Medulla oblongata (tissue), 1 donor: ENCODE measurements around the gene SERBP1.
"Not testable (repeated sequence)": the region's sequence is repeated elsewhere in the genome, so short reads cannot be mapped to it uniquely, and the experiment has no call there.

ENCODE experiments used
- DNase-seq: peaks from one replicate; pipeline ENCODE4 v3.0.0-alpha.2; 2015; ENCODE audit errors: extremely low spot score

Gene SERBP1

DNA sequence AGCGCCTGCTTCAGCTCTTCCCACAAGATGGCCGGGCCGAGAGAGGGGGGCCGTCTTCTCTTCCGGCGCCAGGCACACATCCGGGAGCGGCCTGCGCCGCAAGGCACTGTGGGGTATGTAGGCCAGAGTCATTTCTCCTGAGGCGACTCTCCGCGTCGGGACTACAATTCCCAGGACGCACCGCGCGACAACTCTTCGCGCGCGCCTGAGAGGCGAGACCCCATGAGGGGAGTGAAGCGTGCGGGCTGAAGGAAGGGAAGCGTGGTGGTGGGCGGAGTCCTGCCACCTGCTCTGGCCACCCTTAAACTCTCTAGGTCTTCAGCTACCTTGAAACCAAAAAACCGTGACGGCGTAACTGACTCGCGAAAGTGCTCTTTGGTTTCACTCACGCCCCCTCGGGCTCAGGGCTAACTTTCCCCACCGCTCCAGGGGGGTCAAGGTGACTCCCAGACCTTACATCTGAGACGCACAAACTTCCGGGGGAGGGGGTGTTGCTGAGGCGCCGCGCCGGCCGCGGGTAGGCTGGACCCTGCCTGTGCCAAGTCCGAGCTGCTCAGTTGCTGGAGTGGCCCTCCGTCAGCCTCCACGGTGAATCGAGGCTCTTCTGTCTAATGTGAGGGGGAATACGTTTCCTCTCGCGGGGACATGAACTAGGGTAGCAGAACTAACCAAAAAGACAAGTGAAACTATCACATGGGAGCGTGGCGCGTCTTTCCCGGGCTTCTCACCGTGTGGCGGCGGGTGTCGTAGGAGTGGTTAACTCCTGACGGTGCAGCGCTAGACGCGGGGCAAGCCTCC lies at the start of gene SERBP1:
Gene SERBP1 (minus strand): TSS at position 45 of the 798 bp plus-strand sequence. CDS start 102 bp downstream, outside the sequence.
- peak; percentile 98 for DNase-seq

DNA sequence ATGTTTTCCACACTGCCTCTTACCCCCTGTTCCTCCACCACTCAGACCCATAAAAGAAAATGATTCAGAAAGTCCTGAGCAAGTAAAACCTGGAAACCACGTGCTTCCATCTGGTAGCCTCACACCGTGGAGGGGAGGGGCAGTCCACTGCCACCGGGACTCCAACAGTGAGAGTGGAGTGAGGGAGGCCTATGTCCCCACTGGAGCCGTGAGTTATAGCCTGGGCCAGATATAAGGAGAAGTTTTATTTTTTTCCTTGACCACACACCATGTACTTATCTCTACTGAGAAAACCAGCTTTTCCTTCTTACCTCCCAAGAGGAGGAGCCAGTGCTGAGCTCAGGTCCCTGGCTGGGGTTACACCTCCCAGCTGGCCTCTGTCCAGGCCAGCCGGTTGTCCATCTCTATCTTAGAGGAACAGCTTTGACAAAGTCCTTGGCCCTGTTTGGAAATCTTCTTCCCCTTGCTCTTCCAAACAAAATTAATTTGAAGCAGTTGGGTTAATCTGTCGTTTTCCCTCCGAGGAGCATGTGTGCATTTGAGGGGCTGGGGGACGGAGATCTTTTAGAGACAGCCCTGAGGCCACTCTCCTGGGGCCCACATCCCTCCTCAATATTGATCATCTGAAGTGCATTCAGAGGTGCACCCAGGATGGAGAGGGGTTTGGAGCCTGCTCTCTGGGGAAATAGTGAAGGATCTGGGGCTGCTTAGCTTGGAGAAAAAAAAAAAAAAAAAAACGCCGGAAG lies 49.1 kb upstream of the SERBP1 start:
- no peak for DNase-seq

DNA sequence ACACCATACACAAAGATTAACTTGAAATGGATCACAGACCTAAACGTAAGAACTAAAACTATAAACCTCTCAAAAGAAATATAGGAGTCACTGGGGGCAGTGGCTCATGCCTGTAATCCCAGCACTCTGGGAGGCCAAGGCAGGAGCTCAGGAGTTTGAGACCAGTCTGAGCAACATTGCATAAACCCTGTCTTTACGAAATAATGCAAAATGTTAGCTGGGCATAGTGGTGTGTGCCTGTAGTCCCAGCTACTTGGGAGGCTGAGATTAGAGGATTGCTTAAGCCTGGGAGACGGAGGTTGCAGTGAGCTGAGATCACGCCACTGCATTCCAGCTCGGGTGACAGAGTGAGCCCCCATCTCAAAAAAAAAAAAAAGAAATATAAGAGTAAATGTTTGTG lies 46.7 kb upstream of the SERBP1 start:
- DNase-seq = no peak

DNA sequence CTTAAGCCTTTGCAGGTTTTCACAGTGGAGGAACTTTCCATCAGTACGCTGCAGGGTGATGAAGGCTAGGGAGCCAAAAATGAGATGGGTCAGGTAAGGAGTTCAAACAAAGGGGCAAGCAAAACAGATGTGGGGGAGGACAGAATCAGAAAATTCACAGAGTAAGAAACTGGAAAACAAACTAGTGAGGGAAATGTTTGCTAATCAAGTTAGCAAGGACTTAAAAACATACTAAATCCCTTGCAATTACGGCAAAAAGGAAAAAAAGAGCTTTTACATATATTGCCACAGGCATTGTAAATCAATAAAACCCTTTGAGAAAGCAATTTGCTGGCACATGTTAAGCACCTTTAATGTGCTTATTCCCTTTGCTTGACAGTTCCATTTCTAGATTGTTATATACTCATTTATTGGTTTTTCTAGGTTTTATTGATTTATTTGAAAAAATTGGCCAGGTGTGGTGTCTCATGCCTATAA lies 45.8 kb upstream of the SERBP1 start:
- DNase-seq = no peak

DNA sequence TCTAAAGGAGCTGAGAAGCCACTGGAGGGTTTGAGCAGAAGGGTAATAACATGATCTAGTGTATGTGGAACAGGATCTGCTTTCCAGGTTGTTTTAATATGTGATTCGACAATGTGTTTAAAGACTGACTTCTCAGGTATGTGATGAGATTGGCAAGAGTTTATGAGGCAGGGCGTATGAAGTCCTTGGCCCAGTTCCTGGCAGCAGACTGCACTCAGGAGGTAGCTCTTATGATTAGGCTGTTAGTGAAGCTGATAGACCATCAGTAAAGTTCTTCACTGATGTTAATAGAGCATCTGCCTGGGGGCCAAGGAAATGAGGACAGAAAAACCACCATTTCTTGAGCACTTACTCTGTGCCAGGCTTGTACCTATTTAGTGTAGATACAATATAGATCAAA lies 41.9 kb upstream of the SERBP1 start:
- no peak for DNase-seq

DNA sequence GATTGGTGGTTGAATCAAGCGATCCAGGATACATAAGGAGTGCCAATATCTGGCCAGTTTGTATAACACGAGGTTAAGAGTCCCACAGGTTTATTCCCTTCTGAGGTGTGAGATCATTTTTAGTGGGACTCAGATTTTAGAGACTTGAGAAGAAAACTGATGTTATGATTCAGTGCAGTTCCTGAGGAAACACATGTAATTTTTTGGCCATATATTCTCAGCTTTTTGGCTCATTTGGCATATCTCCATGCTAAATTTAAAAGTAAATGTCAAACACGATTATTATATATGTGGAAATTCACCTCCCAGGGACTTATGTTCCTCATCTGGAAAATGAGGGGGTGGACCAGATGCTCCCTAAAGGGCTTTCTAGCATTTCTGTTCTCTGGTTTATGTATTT lies 39.2 kb upstream of the SERBP1 start:
- no peak for DNase-seq

DNA sequence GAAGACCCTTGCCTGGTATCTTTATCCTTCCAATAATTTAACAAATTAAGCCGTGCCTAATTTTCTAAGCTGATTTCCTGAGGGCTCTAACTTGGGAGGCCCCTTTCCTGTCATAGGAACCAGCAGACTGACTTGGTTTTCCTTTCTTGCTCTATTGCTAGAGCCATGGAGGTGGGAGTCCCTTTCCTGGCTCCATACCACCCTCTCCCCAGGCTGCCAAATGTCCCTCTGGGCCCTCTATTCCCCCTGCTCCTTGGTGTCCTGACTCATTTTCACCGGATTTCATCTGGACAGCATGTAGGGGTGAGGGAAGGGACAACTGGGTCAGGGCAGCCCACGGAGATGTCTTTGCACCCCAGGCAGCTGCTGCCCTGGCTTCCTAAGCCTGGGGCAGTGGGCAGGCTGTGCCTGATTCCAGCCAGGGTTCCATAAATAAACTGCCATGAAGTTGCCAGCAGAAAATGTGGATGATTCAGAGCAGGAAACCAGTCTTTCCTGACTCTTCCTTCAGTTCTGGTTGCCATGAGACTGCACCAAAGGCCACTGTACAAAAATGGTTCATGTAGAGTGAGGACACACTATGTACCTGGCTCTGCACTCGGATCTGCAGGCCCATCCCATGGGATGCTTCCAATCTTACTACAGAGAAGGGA lies 38.0 kb upstream of the SERBP1 start:
- DNase-seq = no peak

DNA sequence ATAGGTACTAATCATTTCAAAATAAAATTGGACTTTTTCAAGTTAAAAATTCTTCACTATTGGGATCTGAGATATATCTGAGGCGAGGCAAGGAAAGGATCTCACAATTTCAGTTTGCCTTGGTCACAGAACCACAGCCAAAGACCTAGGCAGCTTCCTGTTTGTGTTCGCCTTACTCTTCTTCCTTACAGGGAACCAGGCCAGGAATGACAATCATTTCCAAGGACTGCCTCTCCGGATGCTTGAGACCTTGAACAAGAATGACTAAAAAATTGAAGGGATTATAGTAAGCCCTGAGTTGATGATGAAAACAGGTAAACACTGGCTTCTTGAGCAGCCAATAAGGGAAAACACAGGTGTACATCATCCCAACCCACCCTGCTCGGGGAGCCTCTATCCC lies 35.2 kb upstream of the SERBP1 start:
- DNase-seq = no peak

DNA sequence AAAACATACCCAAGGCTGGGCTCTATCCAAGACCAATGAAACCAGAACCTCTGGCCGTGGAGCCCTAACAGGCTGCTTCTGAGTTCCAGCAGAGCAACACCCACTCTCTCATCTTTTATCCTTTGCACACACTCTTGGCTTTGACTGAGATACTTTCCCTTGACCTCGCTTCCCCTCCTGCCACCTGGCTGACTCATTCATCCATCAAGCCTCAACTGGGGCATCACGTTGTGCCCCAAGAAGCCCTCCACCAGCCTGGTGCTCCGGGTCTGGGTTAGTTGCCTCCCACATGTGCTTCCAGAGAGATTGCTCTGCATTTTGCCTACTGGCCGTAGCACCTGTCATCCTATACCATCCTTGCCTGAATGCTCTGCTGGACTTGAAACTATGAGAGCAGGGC lies 34.5 kb upstream of the SERBP1 start:
- DNase-seq = no peak

DNA sequence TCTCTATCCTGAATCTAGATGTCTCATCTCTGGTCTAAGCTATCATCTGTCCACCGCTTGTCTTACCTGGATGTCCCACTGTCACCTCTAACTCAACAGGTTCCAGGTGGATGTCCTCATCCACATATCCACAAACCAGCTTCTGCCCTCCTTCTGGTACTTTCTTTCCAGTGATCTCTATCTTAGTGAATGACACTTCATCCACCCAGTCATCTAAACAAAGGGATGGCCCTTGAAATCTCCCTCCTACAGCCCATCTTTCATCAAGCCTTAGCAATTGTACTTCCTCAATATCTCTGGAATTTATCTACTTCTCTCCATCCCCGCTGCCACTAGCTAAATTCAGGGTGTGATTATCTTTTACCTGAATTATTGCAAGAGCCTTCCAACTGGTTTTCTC lies 33.9 kb upstream of the SERBP1 start:
- DNase-seq = no peak

DNA sequence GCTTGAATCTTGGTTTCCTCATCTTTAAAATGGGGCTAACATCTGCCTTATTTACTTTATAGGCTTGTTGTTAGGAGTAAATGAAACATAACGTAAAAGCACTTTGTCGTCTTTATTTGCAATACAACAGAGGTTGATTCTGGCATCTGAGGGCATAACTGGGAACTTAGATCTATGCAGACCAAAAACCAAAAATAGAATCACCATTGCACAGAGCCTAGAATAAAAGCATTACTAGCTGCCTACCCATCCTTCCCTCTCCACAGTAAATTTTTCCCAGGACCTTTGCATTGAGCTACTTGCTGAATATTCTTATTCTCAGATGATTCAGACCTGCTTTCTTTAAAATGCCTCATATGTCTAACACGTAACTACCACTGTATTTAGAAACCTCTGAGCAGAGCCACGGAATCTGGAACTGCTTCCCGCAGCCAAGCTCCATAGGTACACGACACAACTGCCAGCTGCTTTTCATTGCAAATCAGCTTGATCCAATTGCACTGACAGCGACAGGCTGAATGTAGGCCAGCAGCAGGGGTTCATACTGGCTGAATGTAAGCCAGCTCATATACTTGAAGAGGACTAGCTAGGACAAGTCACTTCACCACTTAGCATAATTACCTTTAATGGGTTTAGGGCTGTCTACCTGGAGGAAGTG lies 33.2 kb upstream of the SERBP1 start:
- DNase-seq = no peak

DNA sequence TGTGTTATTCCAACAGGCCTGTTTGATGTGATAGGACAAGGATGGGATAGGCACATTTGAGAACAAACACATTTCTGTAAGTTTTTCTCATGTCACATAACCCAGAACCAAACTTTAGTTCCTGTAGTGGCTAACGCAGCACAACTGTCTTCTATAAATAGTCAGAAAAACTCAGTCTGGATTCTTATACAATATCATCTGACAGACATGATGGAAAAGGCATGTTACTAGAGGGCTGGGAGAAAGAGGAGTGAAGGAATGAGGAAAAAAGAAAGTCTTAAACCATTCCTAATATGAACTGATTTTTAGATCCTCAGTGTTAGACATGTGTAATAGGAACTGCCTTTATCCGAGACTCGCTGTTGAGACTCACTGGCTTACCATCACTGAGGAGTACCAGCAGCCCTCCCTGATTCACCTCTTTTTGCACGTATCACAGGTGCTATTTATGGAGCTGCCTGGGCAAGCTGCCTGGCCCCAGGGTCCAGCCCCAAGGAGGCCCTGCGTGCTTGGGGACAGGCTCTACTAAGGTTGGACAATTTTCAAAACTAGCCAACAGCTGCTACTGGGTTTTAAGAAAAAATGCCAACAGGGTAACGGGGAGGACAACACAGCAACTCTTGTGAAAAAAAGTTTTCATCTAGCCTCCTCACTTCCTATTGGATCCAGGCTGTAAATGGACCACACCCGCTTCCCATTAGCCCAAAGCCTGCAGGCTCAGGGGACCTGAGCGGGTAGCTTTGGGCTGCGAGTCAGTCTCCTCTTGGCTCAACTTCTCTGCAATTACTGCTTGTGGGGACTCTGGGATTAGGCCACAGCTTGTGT lies 30.7 kb upstream of the SERBP1 start:
- DNase-seq = no peak

DNA sequence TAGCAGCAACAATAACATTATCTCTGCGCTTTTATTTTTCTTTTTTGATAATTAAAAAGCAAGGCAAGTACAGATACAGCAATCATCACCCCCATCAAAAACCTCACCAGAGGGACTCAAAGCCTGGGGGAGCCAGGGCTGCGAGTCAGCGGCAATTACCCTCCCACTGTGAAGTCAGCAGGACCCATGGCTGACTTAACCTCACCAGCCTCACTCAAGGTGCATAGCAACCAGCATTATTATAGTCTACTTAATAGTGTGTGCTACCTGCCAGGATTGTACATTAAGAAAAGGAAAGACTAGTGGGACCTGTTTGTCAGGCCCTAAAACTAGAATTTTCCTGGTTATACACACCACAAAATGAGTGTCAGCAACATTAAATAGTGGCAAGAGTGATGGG lies 28.9 kb upstream of the SERBP1 start:
- DNase-seq = no peak

DNA sequence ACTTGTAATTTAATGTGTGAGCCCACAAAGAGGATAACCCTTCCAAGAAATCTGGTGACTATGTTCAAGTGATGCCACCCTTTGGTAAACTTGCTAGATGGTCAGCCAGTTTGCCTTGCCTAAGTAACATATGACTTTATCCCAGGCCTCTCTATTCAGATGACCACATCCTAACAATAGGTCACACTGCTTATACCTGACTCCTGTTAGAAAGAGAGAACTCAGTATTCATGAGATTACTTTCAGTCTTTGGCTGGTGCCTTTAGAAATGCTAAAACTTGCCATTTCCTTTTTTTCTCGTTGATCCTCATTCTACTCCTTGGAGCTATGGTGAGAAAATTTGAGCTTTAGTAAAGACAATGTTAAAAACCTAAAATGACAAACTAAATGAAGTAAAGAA lies 28.5 kb upstream of the SERBP1 start:
- DNase-seq = no peak

DNA sequence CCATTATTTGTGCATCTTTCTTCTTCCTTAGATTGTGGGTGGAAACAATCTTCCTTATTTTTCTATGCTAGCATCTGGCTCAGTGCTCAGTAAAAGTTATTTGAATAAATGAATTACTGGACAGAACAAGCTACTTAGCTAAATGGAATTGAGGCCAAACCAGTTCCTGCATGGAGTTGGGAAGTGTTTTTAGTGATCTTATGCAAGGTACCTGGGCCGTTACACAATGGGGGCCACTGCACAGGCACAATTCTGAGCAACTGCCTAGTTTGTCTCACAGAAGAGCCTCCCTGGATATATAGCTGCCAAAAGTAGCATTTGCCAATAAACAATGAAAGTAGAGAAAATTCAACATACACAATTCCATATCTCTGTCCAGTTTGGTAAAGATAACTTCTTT lies 27.0 kb upstream of the SERBP1 start:
- no peak for DNase-seq

DNA sequence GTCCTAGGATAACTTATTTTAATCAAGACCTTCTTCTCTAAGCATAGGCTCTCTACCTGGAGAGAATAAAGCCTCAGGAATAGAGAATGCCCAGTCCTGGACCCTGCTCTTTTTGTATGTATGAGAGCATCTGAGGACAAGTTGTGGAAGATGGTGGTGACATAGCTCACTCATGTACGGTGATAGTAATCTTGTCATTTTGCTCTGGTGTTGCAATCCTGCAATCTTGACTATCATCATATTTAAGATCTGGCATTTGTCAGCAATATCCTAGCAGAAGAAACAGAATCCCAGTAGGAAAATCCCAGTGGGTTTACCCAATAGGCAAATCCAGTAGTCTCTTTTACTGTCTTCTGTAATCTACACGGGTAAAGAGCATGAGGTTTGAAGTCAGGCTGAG lies 21.6 kb upstream of the SERBP1 start:
- DNase-seq = no peak

DNA sequence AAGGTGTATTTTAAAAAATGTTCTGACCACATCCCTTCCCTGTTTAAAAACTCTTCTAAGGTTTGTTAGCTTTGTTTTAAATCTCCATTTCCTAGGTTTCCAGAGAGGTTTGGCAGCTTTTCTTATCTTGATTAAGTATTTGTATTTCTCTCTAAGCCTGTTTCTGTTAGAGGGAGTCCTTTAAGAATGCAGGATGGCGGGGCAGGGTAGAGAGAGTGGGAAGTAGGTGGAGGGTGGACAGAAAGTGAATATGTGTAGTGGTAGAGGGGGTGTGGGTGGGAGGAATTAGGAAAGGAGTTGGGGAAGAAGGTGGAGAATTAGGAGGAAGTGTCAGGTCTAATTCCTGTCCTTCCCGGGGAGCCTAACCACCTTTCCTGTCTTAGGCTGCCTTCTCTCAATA lies 21.2 kb upstream of the SERBP1 start:
- no peak for DNase-seq

DNA sequence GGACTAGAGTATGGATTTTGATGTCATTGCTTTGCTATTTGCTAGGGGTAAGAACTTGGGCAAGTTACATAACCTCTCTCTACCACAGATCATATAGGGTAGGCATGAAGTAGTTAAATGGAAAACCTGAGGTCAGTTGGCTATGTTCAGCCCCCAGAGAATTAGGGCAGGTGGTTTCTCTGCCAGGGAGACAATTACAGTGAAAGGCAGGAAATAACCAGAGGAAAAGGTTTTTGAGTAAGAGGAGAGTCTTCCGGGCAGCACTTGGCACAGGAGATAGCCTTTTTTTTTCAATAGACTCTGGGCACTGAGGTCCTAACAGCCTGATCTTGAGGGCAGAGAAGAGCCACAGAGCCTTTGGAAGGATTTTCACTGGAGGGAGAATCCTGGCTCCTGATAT lies 16.7 kb upstream of the SERBP1 start:
- DNase-seq = no peak

DNA sequence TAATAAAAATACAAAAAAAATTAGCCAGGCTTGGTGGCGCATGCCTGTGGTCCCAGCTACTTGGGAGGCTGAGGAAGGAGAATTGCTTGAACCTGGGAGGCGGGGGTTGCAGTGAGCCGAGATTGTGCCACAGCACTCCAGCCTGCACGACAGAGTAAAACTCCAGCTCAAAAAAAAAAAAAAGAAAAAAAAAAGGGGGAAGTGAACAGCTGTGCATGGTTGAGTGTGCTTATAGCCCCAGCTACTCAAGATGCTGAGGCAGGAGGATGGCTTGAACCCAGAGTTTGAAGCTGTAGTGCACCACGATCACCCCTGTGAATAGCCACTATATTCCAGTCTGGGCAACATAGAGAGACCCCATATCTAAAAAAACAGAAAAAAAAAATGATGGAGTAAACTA lies 15.8 kb upstream of the SERBP1 start:
- DNase-seq = not testable (repeated sequence)

DNA sequence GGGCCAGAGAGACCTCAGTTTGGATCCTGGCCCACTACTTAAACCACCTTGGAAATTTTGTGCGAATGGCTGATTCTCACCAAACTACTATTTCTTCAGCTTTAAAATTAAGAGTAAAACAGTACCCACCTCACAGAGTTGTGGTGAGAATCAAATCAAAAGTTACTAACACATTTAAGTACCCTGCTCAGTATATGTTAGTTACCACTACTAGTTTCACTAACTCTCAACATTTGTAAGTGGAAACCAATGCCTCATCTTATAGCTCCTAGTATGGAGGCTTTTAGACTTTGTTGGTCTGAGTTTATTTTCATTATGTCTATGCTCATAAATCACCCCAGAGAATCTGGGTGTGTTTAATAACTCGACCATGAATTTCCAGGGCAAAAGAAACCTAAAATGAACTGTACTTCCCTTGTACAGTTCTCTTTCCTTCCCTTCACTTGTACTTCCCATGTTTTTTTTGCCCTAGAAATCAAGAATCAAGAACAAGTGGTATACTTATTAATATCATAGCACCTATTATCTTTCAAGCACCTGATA lies 11.6 kb upstream of the SERBP1 start:
- no peak for DNase-seq

DNA sequence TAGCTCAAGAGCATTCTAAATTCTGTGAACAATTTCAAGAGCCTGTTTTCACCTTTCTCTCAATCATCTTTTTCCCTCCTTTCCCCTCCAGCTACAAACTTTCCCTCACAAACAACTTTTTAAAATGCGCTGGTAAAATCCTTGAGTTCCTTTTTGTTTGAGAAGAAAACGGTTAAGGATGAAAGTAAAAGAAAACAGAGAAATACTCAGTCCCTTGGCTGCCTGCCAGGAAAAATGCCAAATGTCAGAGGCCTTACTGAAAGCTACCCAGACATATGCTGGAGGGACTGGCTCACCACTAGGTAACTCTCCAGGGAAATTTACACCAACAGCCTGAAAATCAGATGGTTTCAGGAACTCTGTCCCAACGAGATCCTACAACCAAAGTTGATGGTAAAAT lies 11.0 kb upstream of the SERBP1 start:
- peak; percentile 63 for DNase-seq
